Measurements from ENCODE around the gene DNMT1.

DNMT1 gene

DNA sequence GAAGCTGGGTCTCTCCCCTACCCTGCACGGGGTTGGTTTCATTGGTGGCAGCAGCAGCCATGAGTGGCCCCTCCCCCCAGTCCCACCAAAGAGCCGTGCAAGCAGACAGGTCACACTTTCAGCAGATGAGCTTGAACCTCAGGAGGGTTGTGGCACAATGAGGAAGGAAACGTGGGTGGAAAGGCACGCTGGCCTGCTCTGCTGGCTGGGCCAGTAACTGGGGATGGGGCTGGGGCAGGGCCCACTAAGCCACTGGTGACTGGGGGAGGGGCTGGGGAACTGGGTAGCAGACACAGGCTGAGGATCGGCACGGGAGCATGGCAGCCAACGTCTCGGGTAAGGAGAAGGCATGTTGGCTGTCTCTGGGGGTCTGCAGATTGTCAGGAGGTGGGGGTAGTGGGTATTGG is 83.3 kb downstream of the DNMT1 start, which contains the start of gene P2RY11:
Gene P2RY11, plus strand, starts transcription at position 289 of the 407 bp plus-strand sequence. Its CDS starts 29 bp downstream, at position 318.
- no peaks in the 10 kb centered on the region for H3K27me3 Mint-ChIP-seq
- peak; percentile 83 for ATAC-seq

GRCh38 chr19:10110972-10111317 is 83.8 kb downstream of the DNMT1 start:
- no peak for ATAC-seq
- peaks cover 80% of the 10 kb centered on the region for H3K4me1 Mint-ChIP-seq
- peak overlapping the region; percentile 91 for H3K27ac Mint-ChIP-seq
- H3K9me3 Mint-ChIP-seq, result no peaks in the 10 kb centered on the region
- peaks cover 86% of the 10 kb centered on the region for H3K36me3 Mint-ChIP-seq
- H3K4me3 Mint-ChIP-seq, result peak overlapping the region; percentile 86
- no peaks in the 10 kb centered on the region for H3K27me3 Mint-ChIP-seq

More for the DNA sequence above, 83.3 kb downstream of the DNMT1 start, which contains the start of gene P2RY11:
- peaks cover 84% of the 10 kb centered on the region for H3K4me1 Mint-ChIP-seq
- peaks cover 90% of the 10 kb centered on the region for H3K36me3 Mint-ChIP-seq
- H3K4me3 Mint-ChIP-seq, result peak within 1 kb of the TSS; percentile 86
- peak within 1 kb of the TSS; percentile 91 for H3K27ac Mint-ChIP-seq
- no peaks in the 10 kb centered on the region for H3K9me3 Mint-ChIP-seq

DNA sequence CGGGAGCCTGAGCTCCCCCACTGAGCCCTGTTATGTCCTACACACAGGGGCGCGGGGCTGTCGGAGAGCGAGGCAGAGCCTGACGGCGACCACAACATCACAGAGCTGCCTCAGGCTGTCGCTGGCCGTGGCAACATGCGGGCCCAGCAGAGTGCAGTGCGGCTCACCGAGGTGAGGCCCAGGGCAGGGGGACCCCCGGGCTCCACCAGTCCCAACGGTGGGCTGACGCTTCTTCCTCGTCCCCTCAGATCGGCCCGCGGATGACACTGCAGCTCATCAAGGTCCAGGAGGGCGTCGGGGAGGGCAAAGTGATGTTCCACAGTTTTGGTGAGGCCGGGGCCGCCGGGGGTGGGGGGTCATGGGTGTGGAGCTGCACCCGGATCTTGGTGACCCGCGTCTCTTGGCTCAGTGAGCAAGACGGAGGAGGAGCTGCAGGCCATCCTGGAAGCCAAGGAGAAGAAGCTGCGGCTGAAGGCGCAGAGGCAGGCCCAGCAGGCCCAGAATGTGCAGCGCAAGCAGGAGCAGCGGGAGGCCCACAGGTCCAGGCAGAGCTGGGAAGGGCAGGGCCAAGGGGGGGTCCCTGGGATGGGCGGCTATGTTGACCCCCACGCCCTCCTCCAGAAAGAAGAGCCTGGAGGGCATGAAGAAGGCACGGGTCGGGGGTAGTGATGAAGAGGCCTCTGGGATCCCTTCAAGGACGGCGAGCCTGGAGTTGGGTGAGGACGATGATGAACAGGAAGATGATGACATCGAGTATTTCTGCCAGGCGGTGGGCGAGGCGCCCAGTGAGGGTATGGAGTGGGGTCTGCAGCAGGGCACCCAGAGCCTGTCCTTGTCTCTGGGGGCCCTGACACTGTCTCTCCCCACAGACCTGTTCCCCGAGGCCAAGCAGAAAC is 84.4 kb downstream of the DNMT1 start:
- Mint-ChIP-seq H3K9me3 (no peaks in the 10 kb centered on the region), H3K36me3 (peaks cover 80% of the 10 kb centered on the region), H3K4me3 (peak overlapping the region; percentile 86), H3K27me3 (no peaks in the 10 kb centered on the region), H3K27ac (peak overlapping the region; percentile 91), H3K4me1 (peaks cover 84% of the 10 kb centered on the region)
- no peak for ATAC-seq

DNA sequence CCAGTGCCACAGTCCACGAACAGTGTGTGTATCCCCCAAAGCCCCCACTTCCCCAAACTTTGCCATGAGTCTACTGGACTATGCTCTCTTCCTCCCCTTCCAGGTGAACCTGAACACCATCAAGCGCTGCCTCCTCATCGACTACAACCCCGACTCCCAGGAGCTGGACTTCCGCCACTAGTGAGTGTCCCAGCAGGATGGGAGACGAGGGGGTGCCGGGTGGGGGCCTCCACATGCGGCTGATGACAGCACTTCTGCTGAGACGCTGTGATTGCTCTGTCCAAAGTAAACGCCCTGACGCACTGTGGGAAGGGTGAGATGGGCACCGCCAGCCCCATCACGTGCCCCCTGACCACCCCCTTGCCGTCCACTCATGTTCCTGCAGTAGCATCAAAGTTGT is 85.2 kb downstream of the DNMT1 start:
- H3K27ac Mint-ChIP-seq, result peak overlapping the region; percentile 91
- no peak for ATAC-seq
- peak overlapping the region; percentile 56 for H3K4me3 Mint-ChIP-seq
- H3K36me3 Mint-ChIP-seq, result peaks cover 72% of the 10 kb centered on the region
- H3K4me1 Mint-ChIP-seq, result peaks cover 87% of the 10 kb centered on the region
- no peaks in the 10 kb centered on the region for H3K9me3 Mint-ChIP-seq
- no peaks in the 10 kb centered on the region for H3K27me3 Mint-ChIP-seq

- H3K27me3 Mint-ChIP-seq, result no peaks in the 10 kb centered on the region
- ATAC-seq, result no peak
- H3K27ac Mint-ChIP-seq, result no peak overlapping the region
- H3K4me1 Mint-ChIP-seq, result peaks cover 82% of the 10 kb centered on the region
- H3K4me3 Mint-ChIP-seq, result peak overlapping the region; percentile 73
- no peaks in the 10 kb centered on the region for H3K9me3 Mint-ChIP-seq
- peaks cover 57% of the 10 kb centered on the region for H3K36me3 Mint-ChIP-seq
Observed at GRCh38 chr19:10107817-10108367, 86.9 kb downstream of the DNMT1 start.

- Mint-ChIP-seq H3K36me3 (peaks cover 50% of the 10 kb centered on the region), H3K27me3 (no peaks in the 10 kb centered on the region), H3K4me1 (peaks cover 82% of the 10 kb centered on the region), H3K4me3 (peak overlapping the region; percentile 73), H3K27ac (peak overlapping the region; percentile 99), H3K9me3 (no peaks in the 10 kb centered on the region)
- no peak for ATAC-seq
Observed at GRCh38 chr19:10107254-10107653, 87.5 kb downstream of the DNMT1 start.

- Mint-ChIP-seq H3K4me3 (peak within 1 kb of the TSS; percentile 73), H3K36me3 (peaks cover 41% of the 10 kb centered on the region), H3K9me3 (no peaks in the 10 kb centered on the region), H3K4me1 (peaks cover 81% of the 10 kb centered on the region), H3K27ac (peak within 1 kb of the TSS; percentile 99), H3K27me3 (no peaks in the 10 kb centered on the region)
- ATAC-seq, result peak; percentile 72
Observed at GRCh38 chr19:10106100-10106936, 88.4 kb downstream of the DNMT1 start, which contains the start of gene PPAN. TSS of gene PPAN (plus strand) at chr19:10106362. CDS start at chr19:10106395, 33 bp downstream.

GRCh38 chr19:10105509-10106099 is 89.1 kb downstream of the DNMT1 start:
- H3K4me1 Mint-ChIP-seq, result peaks cover 81% of the 10 kb centered on the region
- peak overlapping the region; percentile 99 for H3K27ac Mint-ChIP-seq
- no peaks in the 10 kb centered on the region for H3K27me3 Mint-ChIP-seq
- peak overlapping the region; percentile 73 for H3K4me3 Mint-ChIP-seq
- peaks cover 37% of the 10 kb centered on the region for H3K36me3 Mint-ChIP-seq
- peak; percentile 54 for ATAC-seq
- no peaks in the 10 kb centered on the region for H3K9me3 Mint-ChIP-seq

DNA sequence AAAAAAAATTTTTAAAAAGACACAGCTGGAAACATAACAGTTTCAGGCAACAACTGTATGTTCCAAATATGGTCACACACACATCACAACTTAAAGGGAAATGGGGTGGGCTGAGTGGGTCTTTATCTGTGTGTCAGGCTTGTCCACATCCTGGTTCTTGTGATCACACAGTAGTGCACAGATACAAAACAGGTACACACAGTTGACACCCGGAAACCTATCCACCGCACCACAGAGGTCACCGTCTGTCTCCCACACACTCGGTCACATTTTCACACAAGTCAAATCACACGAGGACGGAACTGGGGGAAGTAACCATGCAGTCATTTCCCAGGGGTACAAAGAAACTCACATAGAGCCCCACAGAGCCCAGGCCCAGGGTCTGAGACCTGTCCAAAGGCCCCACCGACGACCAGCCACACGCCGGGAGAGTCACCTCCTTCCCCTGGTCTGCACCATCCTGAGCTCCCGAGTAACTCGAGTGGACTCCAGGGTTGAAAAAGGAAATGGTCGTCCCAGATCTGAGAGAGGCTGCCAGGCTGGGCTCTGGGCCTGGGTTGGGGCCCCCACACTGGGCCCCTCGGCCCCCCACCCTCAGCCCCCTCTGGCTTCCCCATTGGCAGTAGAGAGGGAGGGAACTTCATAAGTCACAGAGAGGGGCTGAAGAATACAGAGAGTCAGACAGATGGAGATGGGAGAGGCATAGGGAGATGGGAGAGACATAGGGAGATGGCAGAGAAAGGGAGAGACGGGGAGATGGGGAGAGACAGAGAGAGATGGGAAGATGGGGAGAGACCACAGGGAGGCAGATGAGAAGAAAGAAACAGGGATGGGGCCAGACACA is 89.9 kb downstream of the DNMT1 start:
- H3K27ac Mint-ChIP-seq, result peak overlapping the region; percentile 99
- no peaks in the 10 kb centered on the region for H3K27me3 Mint-ChIP-seq
- peaks cover 79% of the 10 kb centered on the region for H3K4me1 Mint-ChIP-seq
- no peaks in the 10 kb centered on the region for H3K9me3 Mint-ChIP-seq
- peaks cover 33% of the 10 kb centered on the region for H3K36me3 Mint-ChIP-seq
- H3K4me3 Mint-ChIP-seq, result peak overlapping the region; percentile 73
- ATAC-seq, result peak; percentile 76

DNA sequence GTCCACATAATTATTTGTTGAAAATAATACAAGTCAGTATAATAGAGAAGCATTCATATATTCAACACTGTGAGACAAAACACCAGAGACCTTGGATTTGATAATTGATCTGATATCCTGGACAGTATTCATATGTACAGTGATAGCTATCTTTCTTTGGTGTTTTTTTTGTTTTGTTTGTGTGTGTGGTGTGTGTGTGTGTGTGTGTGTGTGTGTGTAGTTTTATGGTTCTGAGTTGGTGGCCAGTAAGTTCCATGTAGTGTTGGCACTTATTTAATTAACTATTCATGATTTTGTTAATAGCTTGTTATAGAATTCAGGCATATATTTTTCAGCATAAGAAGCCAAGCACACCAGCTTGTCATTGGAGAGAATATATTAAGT is 90.6 kb downstream of the DNMT1 start:
- Mint-ChIP-seq H3K27me3 (no peaks in the 10 kb centered on the region), H3K36me3 (peaks cover 26% of the 10 kb centered on the region), H3K4me3 (peak overlapping the region; percentile 19), H3K27ac (peak overlapping the region; percentile 99), H3K9me3 (no peaks in the 10 kb centered on the region), H3K4me1 (peaks cover 79% of the 10 kb centered on the region)
- no peak for ATAC-seq

DNA sequence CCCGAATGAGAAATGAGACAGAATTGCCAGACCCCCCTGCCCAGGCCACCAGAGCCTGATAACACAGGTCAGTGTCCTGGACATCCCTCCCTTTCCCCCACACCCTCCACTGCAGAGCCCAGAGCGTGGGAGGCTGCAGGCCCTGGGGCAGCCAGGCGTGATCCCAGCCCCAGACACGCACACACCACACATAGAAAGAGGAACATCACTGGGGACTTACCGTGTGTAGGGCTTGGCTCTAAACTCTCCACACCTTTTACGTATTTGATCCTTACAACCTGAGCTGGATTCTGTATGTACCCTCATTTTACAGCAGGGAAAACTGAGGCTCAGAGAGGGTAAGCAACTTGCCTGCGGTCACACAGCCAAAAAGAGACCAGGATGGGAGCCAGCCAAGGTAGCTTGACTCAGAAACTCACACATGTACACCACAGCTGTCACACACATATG is 91.9 kb downstream of the DNMT1 start:
- peak overlapping the region; percentile 81 for H3K4me3 Mint-ChIP-seq
- H3K9me3 Mint-ChIP-seq, result no peaks in the 10 kb centered on the region
- no peaks in the 10 kb centered on the region for H3K27me3 Mint-ChIP-seq
- peaks cover 78% of the 10 kb centered on the region for H3K4me1 Mint-ChIP-seq
- ATAC-seq, result peak; percentile 80
- H3K27ac Mint-ChIP-seq, result peak overlapping the region; percentile 99
- H3K36me3 Mint-ChIP-seq, result peaks cover 18% of the 10 kb centered on the region

GRCh38 chr19:10100163-10100785 is 94.5 kb downstream of the DNMT1 start:
- H3K36me3 Mint-ChIP-seq, result peaks cover 5% of the 10 kb centered on the region
- peak overlapping the region; percentile 99 for H3K27ac Mint-ChIP-seq
- no peaks in the 10 kb centered on the region for H3K27me3 Mint-ChIP-seq
- peak overlapping the region; percentile 52 for H3K4me3 Mint-ChIP-seq
- H3K9me3 Mint-ChIP-seq, result no peaks in the 10 kb centered on the region
- ATAC-seq, result no peak
- H3K4me1 Mint-ChIP-seq, result peaks cover 64% of the 10 kb centered on the region

GRCh38 chr19:10096615-10096963 is 98.2 kb downstream of the DNMT1 start:
- no peaks in the 10 kb centered on the region for H3K27me3 Mint-ChIP-seq
- peaks cover 56% of the 10 kb centered on the region for H3K4me1 Mint-ChIP-seq
- H3K27ac Mint-ChIP-seq, result peak overlapping the region; percentile 62
- peak overlapping the region; percentile 64 for H3K4me3 Mint-ChIP-seq
- peaks cover 36% of the 10 kb centered on the region for H3K36me3 Mint-ChIP-seq
- no peak for ATAC-seq
- H3K9me3 Mint-ChIP-seq, result no peaks in the 10 kb centered on the region

Measured in stimulated activated memory B cell treated with anti-CD40 and anti-IgM and Interleukin-4, amounts not matched to agents 10 μg/mL and 1 μg/mL and 100 μg/mL, for 72 hours (primary cell).